ENCODE measurements around the gene CD72. TPM values are rescaled to one million over a fixed set of nuclear protein-coding genes. Genes with fewer than 3 reads are reported as not detected.
"Not testable (repeated sequence)": the region's sequence is repeated elsewhere in the genome, so short reads cannot be mapped to it uniquely, and the experiment has no call there.

Gene CD72
- total RNA-seq, 1 donor from 2014 or later = 1.8 TPM

- Mint-ChIP-seq H3K27ac (ENCODE audit: unreplicated experiment) (no peak overlapping the region), H3K9me3 (ENCODE audit: unreplicated experiment) (peaks cover 9% of the 10 kb centered on the region)
- TF ChIP-seq CTCF (IDR thresholded peaks at IDR 0.05; ENCODE audit: insufficient read depth, low read depth, low read length) = no peak
- no peak for TF ChIP-seq EZH2 (IDR thresholded peaks at IDR 0.05; ENCODE audit: insufficient read depth, low read length)
These were observed 19.2 kb downstream of the CD72 start for GRCh38 chr9:35598866-35599590.

GRCh38 chr9:35596907-35597306 is 21.3 kb downstream of the CD72 start:
- not testable (repeated sequence) for H3K36me3 Mint-ChIP-seq (ENCODE audit: low read depth, unreplicated experiment)

More at GRCh38 chr9:35598866-35599590, 19.2 kb downstream of the CD72 start:
- H3K9ac ChIP-seq (ENCODE audit: low read length) = no peak overlapping the region
- no peaks in the 10 kb centered on the region for H4K20me1 ChIP-seq (ENCODE audit: insufficient read depth, low read length)
- H3K4me3 ChIP-seq (ENCODE audit: insufficient read depth, low read depth, low read length) = no peak overlapping the region
- no peaks in the 10 kb centered on the region for H3K79me2 ChIP-seq (ENCODE audit: insufficient read depth, low read length)
- H3K4me1 ChIP-seq (ENCODE audit: insufficient read depth, low read length) = peaks cover 7% of the 10 kb centered on the region
- DNase-seq (ENCODE audit: low read depth) (no peak), FAIRE-seq (no peak)
- no peak overlapping the region for H2AFZ ChIP-seq (ENCODE audit: low read depth, low read length)
- no peaks in the 10 kb centered on the region for H3K27me3 ChIP-seq (ENCODE audit: insufficient read depth, low read length)
- Mint-ChIP-seq H3K36me3 (ENCODE audit: low read depth, unreplicated experiment) (peaks cover 4% of the 10 kb centered on the region), H3K27me3 (ENCODE audit: low read depth, unreplicated experiment) (no peaks in the 10 kb centered on the region), H3K4me1 (ENCODE audit: low read depth, unreplicated experiment) (no peaks in the 10 kb centered on the region), H3K4me3 (ENCODE audit: unreplicated experiment) (no peak overlapping the region)
- H3K27ac ChIP-seq (ENCODE audit: low read depth, low read length) = no peak overlapping the region
- H3K9me3 ChIP-seq (ENCODE audit: insufficient read depth, low read depth, low read length) = no peaks in the 10 kb centered on the region
- H3K36me3 ChIP-seq (ENCODE audit: insufficient read depth, low read length) = no peaks in the 10 kb centered on the region
- H3K4me2 ChIP-seq (ENCODE audit: low read length) = no peak overlapping the region

GRCh38 chr9:35594471-35594870 is 23.7 kb downstream of the CD72 start:
- H3K4me3 ChIP-seq (ENCODE audit: insufficient read depth, low read depth, low read length) = no peak overlapping the region
- H3K9me3 Mint-ChIP-seq (ENCODE audit: unreplicated experiment) = peaks cover 28% of the 10 kb centered on the region
- H3K27me3 Mint-ChIP-seq (ENCODE audit: low read depth, unreplicated experiment) = no peaks in the 10 kb centered on the region
- no peaks in the 10 kb centered on the region for H3K27me3 ChIP-seq (ENCODE audit: insufficient read depth, low read length)
- no peak overlapping the region for H3K4me3 Mint-ChIP-seq (ENCODE audit: unreplicated experiment)
- DNase-seq (ENCODE audit: low read depth) (no peak), FAIRE-seq (no peak)
- TF ChIP-seq CTCF (IDR thresholded peaks at IDR 0.05; ENCODE audit: insufficient read depth, low read depth, low read length) (no peak), EZH2 (IDR thresholded peaks at IDR 0.05; ENCODE audit: insufficient read depth, low read length) (no peak)
- no peak overlapping the region for H3K27ac Mint-ChIP-seq (ENCODE audit: unreplicated experiment)
- no peaks in the 10 kb centered on the region for H3K4me1 ChIP-seq (ENCODE audit: insufficient read depth, low read length)
- H3K79me2 ChIP-seq (ENCODE audit: insufficient read depth, low read length) = no peaks in the 10 kb centered on the region
- H3K4me1 Mint-ChIP-seq (ENCODE audit: low read depth, unreplicated experiment) = no peaks in the 10 kb centered on the region
- H3K36me3 ChIP-seq (ENCODE audit: insufficient read depth, low read length) = no peaks in the 10 kb centered on the region
- no peak overlapping the region for H3K4me2 ChIP-seq (ENCODE audit: low read length)
- no peak overlapping the region for H2AFZ ChIP-seq (ENCODE audit: low read depth, low read length)
- H3K9ac ChIP-seq (ENCODE audit: low read length) = no peak overlapping the region
- peaks cover 5% of the 10 kb centered on the region for H3K9me3 ChIP-seq (ENCODE audit: insufficient read depth, low read depth, low read length)
- H3K36me3 Mint-ChIP-seq (ENCODE audit: low read depth, unreplicated experiment) = peaks cover 10% of the 10 kb centered on the region
- no peaks in the 10 kb centered on the region for H4K20me1 ChIP-seq (ENCODE audit: insufficient read depth, low read length)
- H3K27ac ChIP-seq (ENCODE audit: low read depth, low read length) = no peak overlapping the region

More at GRCh38 chr9:35596907-35597306, 21.3 kb downstream of the CD72 start:
- Mint-ChIP-seq H3K4me3 (ENCODE audit: unreplicated experiment) (peak overlapping the region; percentile 2), H3K9me3 (ENCODE audit: unreplicated experiment) (peaks cover 25% of the 10 kb centered on the region)
- H2AFZ ChIP-seq (ENCODE audit: low read depth, low read length); H3K27me3 ChIP-seq (ENCODE audit: insufficient read depth, low read length); H3K9me3 ChIP-seq (ENCODE audit: insufficient read depth, low read depth, low read length); H3K36me3 ChIP-seq (ENCODE audit: insufficient read depth, low read length); H3K79me2 ChIP-seq (ENCODE audit: insufficient read depth, low read length); H3K4me1 ChIP-seq (ENCODE audit: insufficient read depth, low read length); FAIRE-seq; H3K4me1 Mint-ChIP-seq (ENCODE audit: low read depth, unreplicated experiment); H3K9ac ChIP-seq (ENCODE audit: low read length); H3K27me3 Mint-ChIP-seq (ENCODE audit: low read depth, unreplicated experiment); H3K27ac ChIP-seq (ENCODE audit: low read depth, low read length); H3K4me3 ChIP-seq (ENCODE audit: insufficient read depth, low read depth, low read length); H3K4me2 ChIP-seq (ENCODE audit: low read length); H4K20me1 ChIP-seq (ENCODE audit: insufficient read depth, low read length); H3K27ac Mint-ChIP-seq (ENCODE audit: unreplicated experiment); DNase-seq (ENCODE audit: low read depth): not testable (repeated sequence)

Data from astrocyte (in vitro differentiated cells and primary cell).